Parathyroid adenoma (tissue), 2 donors: Measurements from ENCODE around the gene LRRC49.

Source experiments
- H2AFZ ChIP-seq: fragments of 300-600 bp; sonication (generic); one replicate; pipeline ENCODE4 v1.7.0; 2017; ENCODE audit warnings: antibody characterized with exemption, mild to moderate bottlenecking
- H3K27ac ChIP-seq: fragments of 300-600 bp; sonication (generic); one replicate; pipeline ENCODE4 v1.7.0; 2017
- H3K27me3 ChIP-seq: fragments of 300-600 bp; sonication (generic); one replicate; pipeline ENCODE4 v1.7.0; 2017; ENCODE audit warnings: low read length; ENCODE audit not compliant: control insufficient read depth, insufficient read depth
- H3K36me3 ChIP-seq: fragments of 300-600 bp; sonication (generic); one replicate; pipeline ENCODE4 v1.7.0; 2017; ENCODE audit warnings: low read length; ENCODE audit not compliant: control insufficient read depth, insufficient read depth
- H3K4me1 ChIP-seq: fragments of 300-600 bp; sonication (generic); one replicate; pipeline ENCODE4 v1.7.0; 2017; ENCODE audit warnings: control low read depth
- H3K4me2 ChIP-seq: fragments of 300-600 bp; sonication (generic); one replicate; pipeline ENCODE4 v1.7.0; 2017; ENCODE audit warnings: low read length
- H3K4me3 ChIP-seq: fragments of 300-600 bp; sonication (generic); one replicate; pipeline ENCODE4 v1.7.0; 2017; ENCODE audit warnings: low read depth, low read length
- H3K79me2 ChIP-seq: fragments of 300-600 bp; sonication (generic); one replicate; pipeline ENCODE4 v1.7.0; 2017; ENCODE audit warnings: control low read depth
- H3K9ac ChIP-seq: fragments of 300-600 bp; sonication (generic); one replicate; pipeline ENCODE4 v1.7.0; 2017; ENCODE audit warnings: mild to moderate bottlenecking
- H3K9me3 ChIP-seq: fragments of 300-600 bp; sonication (generic); one replicate; pipeline ENCODE4 v1.7.0; 2017; ENCODE audit warnings: low read length; ENCODE audit not compliant: control insufficient read depth
- CTCF ChIP-seq: fragments of 300-600 bp; sonication (generic); IDR thresholded peaks from one replicate; pipeline ENCODE4 v1.7.0; 2017; ENCODE audit warnings: antibody characterized with exemption, mild to moderate bottlenecking
- donor health status: primary hyperparathyroidism.

Gene LRRC49

GRCh38 chr15:71051539-71051938 is 158.9 kb downstream of the LRRC49 start:
- H3K9ac ChIP-seq: no peak overlapping the region
- no peaks in the 10 kb centered on the region for H3K27me3 ChIP-seq
- H3K27ac ChIP-seq: no peak overlapping the region
- H3K4me3 ChIP-seq: no peak overlapping the region
- TF ChIP-seq CTCF: no peak
- no peaks in the 10 kb centered on the region for H3K36me3 ChIP-seq
- no peak overlapping the region for H3K4me2 ChIP-seq
- H2AFZ ChIP-seq: no peak overlapping the region
- no peaks in the 10 kb centered on the region for H3K9me3 ChIP-seq
- no peaks in the 10 kb centered on the region for H3K79me2 ChIP-seq
- no peaks in the 10 kb centered on the region for H3K4me1 ChIP-seq

DNA sequence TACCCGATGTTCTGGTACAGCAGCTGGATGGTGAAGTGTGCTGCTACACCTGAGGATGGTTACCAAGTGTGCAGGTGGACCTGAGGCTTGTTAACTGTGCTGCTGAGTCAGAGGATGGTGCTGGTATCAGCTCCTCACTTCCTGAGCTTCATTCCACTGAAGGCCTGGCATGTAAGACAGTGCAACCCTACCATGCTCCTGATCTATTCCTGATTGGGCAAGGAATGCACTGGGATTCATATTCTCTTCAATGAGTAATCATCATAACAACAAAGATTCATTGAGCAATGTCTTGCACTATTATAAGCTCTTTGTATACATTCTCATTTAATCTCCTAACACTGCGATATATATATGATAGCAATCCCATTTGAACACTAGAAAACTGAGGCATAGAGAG is 159.7 kb downstream of the LRRC49 start:
- Histone ChIP-seq H3K4me2 (no peak overlapping the region), H3K4me1 (no peaks in the 10 kb centered on the region), H3K4me3 (no peak overlapping the region)

GRCh38 chr15:71054286-71054952 is 161.8 kb downstream of the LRRC49 start:
- Histone ChIP-seq H3K4me3 (no peak overlapping the region), H3K4me2 (no peak overlapping the region), H2AFZ (no peak overlapping the region), H3K9me3 (no peaks in the 10 kb centered on the region), H3K4me1 (no peaks in the 10 kb centered on the region), H3K79me2 (no peaks in the 10 kb centered on the region), H3K36me3 (no peaks in the 10 kb centered on the region), H3K27ac (no peak overlapping the region), H3K9ac (no peak overlapping the region), H3K27me3 (no peaks in the 10 kb centered on the region)
- TF ChIP-seq CTCF: no peak

More for the DNA sequence above, 159.7 kb downstream of the LRRC49 start:
- no peak for TF ChIP-seq CTCF
- no peak overlapping the region for H2AFZ ChIP-seq
- no peaks in the 10 kb centered on the region for H3K36me3 ChIP-seq
- H3K79me2 ChIP-seq: no peaks in the 10 kb centered on the region
- no peak overlapping the region for H3K27ac ChIP-seq
- H3K9ac ChIP-seq: no peak overlapping the region
- no peaks in the 10 kb centered on the region for H3K27me3 ChIP-seq
- H3K9me3 ChIP-seq: no peaks in the 10 kb centered on the region

DNA sequence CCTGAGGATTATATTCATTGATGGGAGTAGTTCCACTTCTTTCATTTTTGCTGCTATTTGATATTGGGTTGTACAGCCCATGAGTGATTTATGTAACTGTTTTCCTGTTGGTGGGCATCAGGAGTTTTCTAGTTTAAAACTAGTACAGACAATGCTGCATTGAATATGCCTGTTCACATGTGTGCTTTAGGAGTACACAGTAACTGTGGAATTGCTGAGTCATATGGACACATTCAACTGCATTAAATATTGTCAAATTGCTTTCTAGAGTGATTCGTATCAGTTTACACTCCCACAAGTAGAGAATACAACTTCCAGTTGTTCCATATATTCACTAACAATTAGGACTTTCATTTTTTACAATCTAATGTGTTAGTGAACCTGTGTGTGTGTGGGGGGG is 162.8 kb downstream of the LRRC49 start:
- H3K79me2 ChIP-seq: no peaks in the 10 kb centered on the region
- no peak overlapping the region for H3K4me3 ChIP-seq
- no peaks in the 10 kb centered on the region for H3K36me3 ChIP-seq
- no peaks in the 10 kb centered on the region for H3K4me1 ChIP-seq
- no peak overlapping the region for H2AFZ ChIP-seq
- no peak overlapping the region for H3K9ac ChIP-seq
- H3K9me3 ChIP-seq: no peaks in the 10 kb centered on the region
- H3K27ac ChIP-seq: no peak overlapping the region
- no peak for TF ChIP-seq CTCF
- no peaks in the 10 kb centered on the region for H3K27me3 ChIP-seq
- H3K4me2 ChIP-seq: no peak overlapping the region

DNA sequence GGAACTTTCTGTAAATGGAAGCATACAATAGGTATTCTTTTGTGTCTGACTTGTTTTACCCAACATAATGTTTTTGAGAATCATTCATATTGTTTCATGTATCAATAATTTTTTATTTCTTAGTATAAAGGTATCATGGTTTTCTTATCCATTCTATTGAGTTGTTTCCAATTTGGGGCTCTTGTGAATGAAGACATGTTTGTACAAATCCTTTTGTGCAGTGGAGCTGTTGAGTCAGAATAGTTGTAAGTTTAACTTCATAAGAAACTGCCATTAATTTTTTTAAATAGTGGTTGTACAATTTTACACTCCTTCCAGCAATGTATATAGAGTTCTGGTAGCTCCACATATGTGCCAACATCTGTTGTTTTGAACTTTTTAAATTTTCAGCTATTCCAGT is 163.5 kb downstream of the LRRC49 start:
- Histone ChIP-seq H3K79me2 (no peaks in the 10 kb centered on the region), H3K4me2 (no peak overlapping the region), H3K9ac (no peak overlapping the region), H2AFZ (no peak overlapping the region), H3K9me3 (no peaks in the 10 kb centered on the region), H3K4me3 (no peak overlapping the region), H3K27me3 (no peaks in the 10 kb centered on the region), H3K27ac (no peak overlapping the region), H3K4me1 (no peaks in the 10 kb centered on the region), H3K36me3 (no peaks in the 10 kb centered on the region)
- TF ChIP-seq CTCF: no peak
